ENCODE data around the gene MYO1G.

The MYO1G gene

DNA sequence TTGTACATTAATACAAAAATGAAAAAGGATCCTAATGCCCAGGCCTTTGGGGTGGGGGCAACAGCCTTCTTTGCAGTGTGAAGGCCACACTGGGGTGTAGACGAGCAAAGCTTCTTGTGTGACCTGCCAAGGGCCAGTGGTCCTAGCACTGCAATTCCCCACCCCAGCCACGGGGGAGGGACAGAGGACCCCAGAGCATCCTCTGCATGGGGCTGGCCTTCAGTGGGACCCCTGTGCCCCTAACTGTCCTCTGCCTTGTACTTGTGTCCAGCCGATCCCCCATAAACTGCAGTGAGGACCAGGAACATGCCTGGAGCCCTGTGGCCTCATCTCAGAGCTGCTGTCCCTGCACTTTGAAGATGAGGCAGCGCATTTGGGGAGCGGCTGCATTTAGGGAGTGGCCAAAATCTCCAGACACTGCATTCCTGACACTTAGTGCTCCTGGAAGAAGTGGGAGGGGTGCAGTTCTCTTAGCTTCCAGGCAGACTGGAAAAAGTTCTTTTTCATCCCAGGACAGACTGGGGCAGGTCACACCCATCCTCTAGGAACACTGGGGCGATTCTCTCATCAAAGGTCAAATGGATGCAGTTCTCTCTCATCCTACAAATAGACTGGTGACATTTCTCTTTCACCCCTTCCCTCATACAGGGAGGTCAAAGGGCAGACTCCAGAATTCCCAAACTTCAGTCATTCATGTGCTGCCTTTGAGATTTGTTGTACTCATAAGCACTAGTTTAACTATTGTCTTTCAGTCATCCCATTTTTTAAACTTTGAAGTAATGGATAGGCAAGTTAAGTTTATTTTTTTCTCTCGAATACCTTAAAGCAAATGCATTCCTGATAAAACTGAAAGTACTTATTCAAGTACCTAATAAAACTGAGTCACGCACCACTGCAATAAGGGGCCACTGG lies 922 bp upstream of the MYO1G start:
- no peak for DNase-seq

DNA sequence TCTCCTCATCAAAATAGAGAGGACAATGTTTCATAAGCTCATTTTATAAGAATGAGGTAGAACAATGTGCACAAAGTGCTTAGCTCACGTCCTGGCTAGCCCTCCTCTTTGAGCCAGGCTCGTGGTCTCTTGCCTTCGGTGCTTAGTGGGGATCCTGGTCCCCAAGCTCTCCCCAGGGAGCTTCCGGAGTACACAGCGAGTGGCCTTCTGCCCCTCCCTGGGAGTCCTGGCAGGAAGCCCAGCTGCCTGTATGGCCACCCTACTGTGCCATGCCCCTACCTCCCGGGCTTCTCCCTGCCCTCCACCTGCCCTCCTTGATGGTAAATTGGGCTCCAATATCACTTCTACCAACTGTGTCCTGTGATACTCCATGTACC lies 868 bp downstream of the MYO1G start:
- no peak for DNase-seq

DNA sequence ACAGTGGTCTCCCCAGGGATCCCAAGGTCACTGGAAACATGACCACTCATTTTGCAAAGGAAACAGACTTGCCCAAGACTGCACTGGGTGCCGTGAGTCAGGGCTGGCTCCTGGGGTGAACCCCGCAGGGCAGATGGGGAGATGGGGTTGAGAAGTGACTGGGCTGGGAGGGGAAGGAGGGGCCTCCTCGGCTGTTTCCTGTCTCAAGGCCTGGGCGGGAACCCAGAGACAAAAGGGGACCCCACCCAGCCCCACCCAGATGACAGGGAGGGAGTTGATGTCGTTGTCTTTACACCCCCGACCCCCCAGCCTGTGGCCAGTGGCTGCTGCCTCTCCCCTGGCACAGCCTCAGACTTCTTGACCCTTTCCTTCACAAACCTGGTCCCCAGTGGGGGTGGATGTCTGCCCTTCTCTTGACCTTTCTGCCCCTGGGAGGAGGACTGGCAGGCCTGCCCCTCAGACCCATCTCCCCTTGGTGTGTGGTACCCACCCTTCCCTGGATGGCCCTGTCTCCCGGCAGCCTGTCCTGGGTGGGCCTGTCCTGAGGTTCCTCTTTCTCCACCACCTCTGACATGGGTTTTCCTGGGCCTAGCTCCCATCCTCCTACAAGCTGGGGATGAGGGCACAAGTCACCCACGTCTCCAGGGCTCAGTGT lies 1.4 kb downstream of the MYO1G start:
- DNase-seq, result no peak

DNA sequence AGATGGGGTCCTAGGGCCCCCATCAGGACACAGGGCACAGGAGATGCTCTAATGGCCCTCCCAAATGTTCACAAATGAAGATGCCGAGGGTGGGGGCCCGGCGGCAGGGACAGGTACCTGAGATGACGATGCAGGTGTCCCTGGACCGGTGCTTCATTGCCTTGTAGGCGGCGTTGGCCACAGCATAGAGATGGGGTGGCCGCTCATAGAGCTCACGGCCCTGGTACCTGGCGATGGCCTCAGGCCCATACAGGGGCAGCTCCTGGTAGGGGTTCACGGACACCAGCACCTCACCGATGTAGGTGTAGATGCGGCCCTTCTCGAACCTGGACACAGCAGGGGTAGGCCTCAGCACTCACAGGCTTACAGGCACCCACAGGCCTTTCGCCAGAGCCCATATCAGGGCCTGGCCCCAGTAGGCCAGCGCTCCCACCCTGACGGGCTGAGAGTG lies 2.0 kb downstream of the MYO1G start:
- no peak for DNase-seq

DNA sequence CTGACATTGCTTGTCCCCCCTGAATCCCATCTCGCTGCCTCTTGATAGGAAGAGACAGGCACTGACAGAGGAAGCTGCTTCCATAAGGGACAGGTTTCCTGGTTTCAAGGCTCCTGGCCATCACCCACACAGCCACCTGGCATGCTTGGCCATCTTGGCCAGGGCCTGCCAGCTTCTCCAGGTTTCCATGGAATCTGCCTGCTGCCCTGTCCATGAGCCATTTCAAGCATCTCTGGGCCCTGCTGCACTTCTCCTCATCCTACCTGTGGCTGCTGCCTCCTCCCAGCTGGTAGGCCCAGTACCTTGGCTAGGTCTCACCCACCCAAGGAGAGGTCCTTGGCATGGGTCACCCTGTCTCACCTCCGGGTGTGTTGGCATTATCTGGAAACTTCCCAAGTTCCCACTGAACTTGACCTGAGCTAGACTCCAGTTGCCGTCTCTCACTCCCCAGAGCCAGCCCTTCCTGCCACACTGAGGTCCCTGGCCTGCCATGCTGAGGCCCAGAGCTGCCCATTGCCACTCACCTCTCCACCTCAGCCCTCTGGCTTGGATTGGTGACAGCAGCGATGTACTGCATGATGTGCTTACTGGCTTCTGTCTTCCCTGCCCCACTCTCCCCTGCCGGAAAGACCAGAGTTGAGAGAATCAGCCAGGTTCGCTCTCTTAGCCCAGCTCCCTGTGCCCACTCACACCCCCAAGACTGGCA lies 2.6 kb downstream of the MYO1G start:
- DNase-seq, result no peak

DNA sequence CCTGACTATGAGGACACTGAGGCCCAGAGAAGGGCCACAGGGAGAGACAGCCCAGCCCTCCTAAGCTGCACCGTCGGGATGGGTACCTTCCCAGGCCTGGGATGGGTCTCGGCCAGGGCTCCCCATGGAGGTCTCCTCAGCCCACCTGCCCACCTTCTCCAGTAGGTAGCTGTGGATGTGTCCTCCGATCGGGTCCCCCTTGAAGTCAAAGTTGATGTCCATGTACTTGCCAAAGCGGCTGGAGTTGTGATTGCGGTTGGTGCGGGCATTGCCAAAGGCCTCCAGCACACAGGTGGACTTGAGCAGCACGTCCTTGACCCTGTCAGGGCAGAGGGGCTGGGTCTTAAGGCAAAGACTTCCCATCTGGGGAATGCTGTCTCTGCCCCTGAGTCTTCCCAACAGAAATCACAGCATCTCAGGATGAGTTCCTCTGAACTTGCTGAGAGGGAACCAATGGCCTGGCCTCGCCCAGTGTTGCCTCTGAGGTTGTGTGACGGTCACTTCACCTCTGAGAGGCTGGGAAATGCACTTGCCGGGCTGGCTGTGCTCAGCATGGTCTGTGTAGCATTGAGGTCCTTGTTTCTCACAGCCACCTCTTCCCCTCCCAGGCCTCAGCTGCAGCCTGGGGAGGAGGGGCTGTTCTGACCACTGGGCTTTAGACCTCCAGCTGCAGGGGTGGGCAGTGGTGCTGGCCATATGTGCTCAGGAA lies 3.3 kb downstream of the MYO1G start:
- DNase-seq, result no peak

DNA sequence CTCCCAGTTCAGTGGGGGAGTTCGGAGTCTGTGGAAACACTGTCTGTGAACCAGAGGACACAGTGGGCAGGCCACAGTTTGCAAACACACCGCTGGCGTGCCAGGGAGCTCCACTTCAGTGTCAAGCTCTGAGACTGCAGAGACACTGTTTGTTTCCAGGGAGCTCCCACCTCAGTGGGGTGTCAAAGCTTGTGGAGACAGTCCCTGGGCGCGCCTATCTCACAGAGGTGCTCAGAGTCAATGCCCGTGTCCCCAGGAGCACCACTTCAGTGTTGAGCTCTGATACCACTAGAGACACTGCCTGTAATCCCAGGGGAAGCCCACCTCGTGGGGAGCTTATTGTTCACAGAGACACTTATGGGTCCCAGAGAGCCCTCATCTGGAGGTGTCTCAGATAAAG lies 4.3 kb downstream of the MYO1G start:
- no peak for DNase-seq

DNA sequence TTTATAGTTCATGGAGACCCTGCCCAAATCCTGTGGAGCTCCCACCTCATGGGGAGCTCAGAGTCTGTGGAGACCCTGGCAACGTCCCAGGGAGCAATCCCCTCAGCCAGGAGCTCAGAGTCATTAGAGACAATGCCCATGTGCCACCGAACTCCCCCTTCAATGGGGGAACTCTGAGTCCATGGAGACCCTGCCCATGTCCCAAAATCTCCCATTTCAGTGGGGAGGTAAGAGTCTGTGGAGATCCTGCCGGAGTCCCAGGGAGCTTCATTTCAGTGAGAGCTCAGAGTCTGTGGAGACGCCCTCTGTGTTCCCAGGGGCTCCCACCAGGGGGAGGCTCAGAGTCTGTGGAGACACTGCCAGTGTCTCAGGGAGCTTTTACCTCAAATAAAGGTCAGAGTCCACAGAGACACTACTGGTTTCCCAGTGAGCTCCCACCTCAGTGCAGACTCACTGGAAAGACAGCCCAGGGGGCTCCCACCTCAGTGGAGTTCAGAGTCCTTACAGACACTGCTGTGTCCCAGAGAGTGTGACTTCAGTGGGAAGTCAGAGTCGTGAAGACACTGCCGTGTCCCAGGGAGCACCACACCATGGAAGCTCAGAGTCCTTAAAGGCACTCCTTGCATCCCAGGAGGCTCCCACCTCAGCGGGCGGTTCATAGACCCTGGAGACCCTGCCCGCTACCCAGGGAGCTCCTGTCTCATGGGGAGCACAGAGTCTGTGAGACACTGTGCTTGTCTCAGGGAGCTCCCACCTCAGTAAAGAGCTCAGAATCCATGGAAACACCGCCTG lies 5.0 kb downstream of the MYO1G start:
- no peak for DNase-seq

DNA sequence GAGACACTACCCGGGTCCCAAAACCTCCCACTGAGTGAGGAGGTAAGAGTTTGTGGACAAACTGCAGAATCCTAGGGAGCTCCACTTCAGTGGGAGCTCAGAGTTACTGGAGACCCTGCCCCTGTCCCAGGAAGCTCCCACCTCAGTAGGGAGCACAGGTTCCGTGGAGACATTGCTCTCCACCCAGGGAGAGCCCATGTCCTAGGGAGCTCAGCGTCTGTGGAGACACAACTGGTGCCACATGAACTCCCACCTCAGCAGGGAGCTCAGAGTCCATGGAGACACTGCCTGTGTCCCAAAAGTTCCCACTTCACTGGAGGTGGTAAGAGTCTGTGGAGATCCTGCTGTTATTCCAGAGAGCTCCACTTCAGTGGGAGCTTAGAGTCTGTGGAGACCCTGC lies 6.3 kb downstream of the MYO1G start:
- no peak for DNase-seq

DNA sequence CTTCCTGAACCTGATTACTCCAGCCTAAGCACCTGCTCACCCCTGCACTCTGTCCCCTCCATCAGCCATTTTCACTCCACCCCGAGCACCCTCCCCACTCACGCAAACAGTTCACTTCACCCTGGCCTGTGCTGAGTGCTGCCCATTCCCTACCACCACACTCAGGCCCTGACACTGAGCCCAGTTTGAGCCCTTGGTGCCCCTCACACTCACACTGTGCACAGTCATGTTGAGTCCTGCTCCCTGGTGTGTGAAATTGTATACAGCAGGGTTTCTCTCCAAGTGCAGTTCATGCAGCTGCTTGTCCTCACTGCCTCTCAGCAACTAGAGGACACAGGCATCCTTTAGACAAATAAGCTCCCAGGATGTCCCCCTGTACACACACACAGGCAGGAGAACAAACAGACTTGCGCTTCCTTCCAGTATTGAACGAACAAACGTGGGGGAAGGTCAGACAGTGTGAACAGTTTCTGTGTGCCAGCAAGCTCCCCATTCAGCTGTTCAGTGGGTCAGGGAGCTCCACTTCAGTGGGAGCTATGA lies 6.8 kb downstream of the MYO1G start:
- no peak for DNase-seq

DNA sequence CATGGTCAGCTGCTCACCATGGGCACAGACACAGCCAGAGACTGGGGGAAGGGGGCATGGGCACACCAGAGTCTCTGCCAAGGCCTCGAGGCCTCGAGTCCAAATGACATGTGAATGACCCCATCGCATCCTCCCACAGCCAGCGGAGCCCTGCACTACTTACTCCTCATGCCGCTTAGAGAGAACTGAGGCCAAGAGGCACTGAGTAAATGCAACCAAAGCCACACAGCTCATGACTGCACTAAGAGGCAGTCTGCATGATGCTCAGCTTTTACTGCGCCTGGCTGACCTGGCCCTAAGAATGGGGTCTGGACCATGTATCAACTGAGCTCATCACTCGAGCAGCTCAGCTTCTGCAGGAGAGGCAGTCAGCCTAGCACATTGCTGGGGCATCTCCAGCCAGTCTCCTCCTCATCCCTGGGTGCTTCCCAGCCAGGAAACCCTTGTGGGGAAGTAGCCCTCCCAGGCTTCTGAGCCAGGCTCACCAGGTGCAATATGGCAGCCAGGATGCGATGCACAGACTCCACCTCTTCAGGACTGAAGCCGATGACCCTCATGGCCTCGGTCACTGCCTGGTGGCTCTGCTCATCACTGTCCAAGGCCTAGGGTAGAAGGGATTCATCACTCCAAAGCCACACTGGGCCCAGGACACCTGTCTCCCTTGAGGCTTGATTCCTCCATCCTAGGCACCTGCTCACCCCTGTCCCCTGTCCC lies 7.5 kb downstream of the MYO1G start:
- no peak for DNase-seq

DNA sequence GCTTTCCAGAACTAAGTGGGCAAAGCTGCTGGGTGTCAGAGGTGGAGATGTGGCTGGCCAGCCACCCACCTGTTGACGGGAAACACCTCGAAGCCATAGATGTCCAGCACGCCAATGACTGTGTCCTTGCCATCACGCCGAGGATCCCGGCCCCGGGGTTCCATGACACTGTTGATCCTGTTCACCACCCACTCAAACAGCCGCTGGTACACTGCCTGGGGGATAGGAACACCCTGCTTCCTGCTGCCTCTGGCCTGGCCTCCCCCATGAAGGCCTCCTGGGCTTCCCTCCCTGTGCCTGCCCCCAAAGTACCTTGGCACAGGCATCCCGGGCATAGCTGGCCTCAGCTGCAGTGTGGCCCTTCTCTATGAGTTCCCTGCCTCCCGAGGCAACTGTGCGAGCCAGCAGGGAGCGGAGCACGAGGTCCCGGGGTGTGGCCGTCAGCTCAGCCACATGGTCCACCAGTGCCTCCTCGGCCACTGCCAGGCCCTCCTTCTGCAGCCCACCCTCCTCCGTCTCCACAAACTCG lies 8.2 kb downstream of the MYO1G start:
- DNase-seq, result no peak

DNA sequence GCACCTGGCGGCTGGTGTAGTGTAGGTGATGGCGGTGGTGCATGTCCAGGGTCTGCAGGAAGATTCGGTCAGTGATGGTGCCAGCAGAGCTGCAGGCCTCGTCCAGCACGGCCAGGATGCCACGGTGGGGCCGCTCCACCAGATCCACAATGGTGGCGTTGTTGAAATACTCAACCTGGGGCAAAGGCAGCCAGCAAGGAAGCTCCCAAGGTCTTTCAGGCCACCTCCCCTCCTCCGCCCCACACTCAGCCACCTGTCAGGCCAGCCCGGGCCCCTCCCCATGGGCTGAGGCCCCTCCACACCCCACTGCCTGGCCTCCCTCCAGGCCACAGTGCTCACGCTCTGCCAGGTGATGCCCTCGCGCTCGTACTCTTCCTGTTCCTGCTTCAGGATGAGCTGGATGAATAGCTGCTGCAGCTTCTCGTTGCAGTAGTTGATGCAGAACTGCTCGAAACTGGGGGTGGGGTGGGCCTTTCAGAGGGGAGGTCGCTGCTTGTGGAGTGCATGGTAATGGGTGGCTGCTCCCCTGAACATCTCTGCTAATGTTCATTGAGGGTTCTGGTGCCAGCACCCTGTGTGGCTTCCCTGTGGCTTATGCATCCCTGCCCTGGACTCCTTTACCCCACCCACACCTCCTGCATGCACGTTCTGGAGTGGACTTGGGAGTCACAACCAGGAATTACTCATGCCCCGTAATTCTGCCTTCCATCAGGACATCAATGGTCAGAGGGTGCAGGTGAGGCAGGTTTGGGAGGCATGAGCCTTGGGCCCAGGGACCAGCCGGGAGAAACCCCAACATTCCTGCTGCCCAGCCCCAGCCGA lies 8.9 kb downstream of the MYO1G start:
- no peak for DNase-seq

DNA sequence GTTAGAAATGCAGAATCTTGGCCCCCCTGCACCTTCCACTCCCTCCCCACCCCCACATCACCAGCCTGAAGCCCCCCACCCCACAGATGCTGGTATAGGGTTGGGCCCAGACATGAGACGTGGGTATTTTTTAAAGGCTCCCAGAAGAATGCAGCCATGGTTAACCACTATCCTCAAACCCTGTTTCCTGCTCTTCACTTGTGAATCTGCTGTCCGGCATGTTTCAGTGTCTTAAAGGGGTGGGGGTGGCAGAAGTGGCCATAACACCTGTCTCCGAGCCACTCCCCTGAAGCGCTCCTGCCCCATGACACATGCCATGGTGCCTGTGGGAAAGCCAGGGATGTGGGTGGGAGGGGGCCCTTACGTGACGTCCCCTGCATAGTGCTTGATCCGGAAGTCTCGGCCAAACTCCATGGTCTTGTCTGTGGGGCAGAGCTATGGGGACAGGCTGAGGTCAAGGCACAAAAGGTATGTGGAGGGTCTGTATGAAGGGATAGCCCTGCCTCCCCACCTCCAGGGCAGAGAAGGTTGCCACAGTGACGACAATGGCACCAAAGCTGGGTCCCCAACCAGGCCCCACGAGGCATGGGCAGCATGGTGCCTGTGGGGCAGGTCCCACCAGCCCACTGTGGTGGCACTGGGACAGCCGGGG lies 9.6 kb downstream of the MYO1G start:
- DNase-seq, result no peak

DNA sequence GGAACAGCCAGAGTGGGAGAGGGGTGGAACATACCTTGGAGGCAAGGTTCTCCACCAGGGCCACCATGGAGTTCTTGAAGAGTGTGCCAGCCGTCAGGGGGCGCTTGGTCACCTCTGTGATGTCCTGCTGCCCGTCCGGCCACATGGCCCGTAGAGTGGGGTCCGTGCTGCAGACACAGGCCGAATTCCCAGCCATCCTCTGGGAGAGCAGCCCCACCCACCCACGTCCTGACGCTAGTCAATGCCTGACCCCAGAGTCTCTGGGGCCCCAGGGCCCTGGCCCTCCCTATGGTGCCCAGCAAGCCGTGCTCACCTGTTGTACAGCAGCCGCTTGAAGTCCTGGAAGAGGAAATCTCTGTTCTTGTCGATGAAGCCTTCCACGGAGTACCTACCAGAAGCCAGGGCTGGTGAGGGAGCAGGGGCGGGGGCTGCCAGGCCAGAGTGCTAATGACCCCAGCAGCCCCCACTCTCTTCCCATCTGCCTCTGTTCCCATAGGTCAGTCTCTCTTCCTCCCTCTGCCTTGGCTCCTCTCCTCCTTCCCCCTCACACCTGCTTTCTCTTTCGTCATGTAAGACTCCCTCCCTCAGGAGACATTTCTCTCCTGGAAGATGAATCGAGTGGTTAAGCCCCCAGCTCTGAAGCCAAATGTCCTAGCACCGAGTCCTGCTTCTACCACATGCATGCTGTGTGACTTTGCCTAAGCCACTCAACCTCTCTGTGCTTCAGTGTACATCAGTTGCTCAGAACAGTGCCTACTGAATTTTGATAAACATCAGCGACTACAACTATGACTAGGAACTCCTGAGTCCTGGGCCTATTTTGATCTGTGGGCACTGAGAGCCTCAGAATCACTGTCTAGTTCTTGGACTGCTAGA lies 11.0 kb downstream of the MYO1G start:
- no peak for DNase-seq

DNA sequence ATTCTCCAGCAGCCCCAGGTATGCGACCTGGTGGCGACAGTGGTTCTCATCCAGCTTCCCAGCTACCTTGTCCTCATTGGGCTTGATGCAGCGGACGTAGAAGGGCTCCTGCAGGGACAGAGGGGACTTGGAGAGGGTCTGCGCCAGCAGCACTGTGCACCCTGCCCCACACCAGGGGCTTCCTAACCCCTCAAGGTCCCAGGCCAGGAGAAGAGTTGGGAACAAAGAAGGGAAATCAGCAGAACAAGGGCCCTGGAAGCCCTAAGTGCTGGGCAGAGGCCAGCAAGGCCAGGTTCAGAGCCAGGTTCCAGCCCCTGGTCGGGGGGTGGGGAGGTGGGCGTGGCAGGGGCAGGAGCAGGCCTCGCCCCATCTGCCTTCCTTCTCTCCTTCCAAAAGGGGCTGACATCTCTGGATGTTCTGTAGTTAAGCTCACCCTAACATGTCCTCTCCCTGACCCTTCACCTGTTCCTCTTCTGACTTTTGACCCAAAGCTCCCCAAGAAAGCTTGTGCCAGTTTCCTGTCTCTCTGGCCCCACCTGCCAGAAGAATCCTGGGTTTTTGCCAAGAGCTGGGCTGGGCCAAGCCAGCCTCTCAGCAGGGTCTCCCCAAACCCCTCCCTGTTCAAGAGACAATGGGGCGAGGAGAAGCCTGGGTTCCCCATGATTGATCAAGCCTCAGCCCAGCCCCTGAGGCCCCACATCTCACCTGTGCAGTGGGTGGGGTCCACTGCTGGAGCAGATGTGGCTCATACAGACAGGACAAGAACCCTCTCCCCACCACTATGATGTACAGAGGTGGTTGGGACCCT lies 11.9 kb downstream of the MYO1G start:
- DNase-seq, result no peak

DNA sequence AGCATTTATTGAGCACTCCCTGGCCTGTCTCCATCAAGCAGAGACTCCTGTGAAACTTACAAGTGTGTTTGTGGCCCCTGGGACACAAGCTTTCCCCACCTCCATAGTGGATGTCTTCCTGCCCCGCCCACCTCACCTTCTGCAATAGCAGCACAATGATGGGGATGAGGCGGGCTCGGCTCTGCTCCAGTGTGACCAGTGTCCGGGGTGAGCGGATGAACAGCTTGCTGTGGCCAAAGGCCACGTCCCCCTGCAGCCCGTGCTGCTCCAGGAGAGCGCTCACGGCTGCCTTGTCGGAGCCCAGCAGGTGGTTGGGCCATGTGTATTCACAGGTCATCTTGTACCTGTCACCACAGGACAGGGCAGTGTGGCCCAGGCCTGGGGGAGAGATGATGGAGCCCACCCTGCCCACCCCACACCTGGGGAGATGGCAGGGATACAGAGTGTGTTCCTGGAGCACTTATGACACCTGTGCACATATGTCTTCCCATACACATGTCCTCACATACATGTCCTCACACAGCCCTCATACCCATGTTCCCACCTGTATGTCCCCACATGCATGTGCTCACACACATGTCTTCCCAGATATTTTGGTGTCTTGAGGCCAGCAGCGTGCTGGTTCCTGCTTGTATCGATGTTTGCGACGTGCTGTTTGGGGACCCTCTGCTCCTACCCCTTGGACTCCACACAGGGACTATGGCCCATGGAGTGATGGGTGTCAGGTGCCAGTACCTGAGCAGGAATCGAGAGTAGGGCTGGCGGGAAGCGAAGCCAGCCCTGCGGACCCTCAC lies 12.7 kb downstream of the MYO1G start:
- no peak for DNase-seq

Measured in DMS 273 treated with DMSO at 0.1 percent for 48 hours (cell line).